GM18511 (cell line): ENCODE data around the gene P2RX3.
"Not testable (repeated sequence)": the region's sequence is repeated elsewhere in the genome, so short reads cannot be mapped to it uniquely, and the experiment has no call there.

ENCODE experiments used
- ATAC-seq: cut with Tn5 transposase; IDR thresholded peaks from one replicate; pipeline ENCODE4 v1.9.1; 2021; ENCODE audit warnings: mild to moderate bottlenecking, moderate library complexity; ENCODE audit not compliant: unreplicated experiment

P2RX3 gene

GRCh38 chr11:57394203-57394965, 56.2 kb downstream of the P2RX3 start:
- ATAC-seq, result no peak

- no peak for ATAC-seq
Measured at GRCh38 chr11:57395905-57396623, 57.9 kb downstream of the P2RX3 start.

- no peak for ATAC-seq
Measured at GRCh38 chr11:57396744-57397143, 58.6 kb downstream of the P2RX3 start.

- ATAC-seq, result no peak
Measured at GRCh38 chr11:57397394-57397990, 59.3 kb downstream of the P2RX3 start.

GRCh38 chr11:57399221-57399620, 61.1 kb downstream of the P2RX3 start:
- ATAC-seq, result no peak

GRCh38 chr11:57399972-57400578, 61.9 kb downstream of the P2RX3 start:
- ATAC-seq, result no peak

GRCh38 chr11:57402188-57403002, 64.2 kb downstream of the P2RX3 start:
- ATAC-seq, result no peak

- ATAC-seq, result not testable (repeated sequence)
Measured at GRCh38 chr11:57403003-57403801, 65.0 kb downstream of the P2RX3 start.

- no peak for ATAC-seq
Measured at GRCh38 chr11:57403802-57404147, 65.6 kb downstream of the P2RX3 start.

- ATAC-seq, result no peak
Measured at GRCh38 chr11:57405271-57405860, 67.2 kb downstream of the P2RX3 start.

- ATAC-seq, result peak; percentile 93
Measured at GRCh38 chr11:57406337-57406904, 68.3 kb downstream of the P2RX3 start.

- no peak for ATAC-seq
Measured at GRCh38 chr11:57407010-57407920, 69.1 kb downstream of the P2RX3 start.

- no peak for ATAC-seq
Measured at GRCh38 chr11:57407941-57408475, 69.9 kb downstream of the P2RX3 start.

GRCh38 chr11:57408771-57409170, 70.6 kb downstream of the P2RX3 start:
- ATAC-seq, result no peak

- ATAC-seq, result no peak
Measured at GRCh38 chr11:57409321-57410100, 71.4 kb downstream of the P2RX3 start.

- no peak for ATAC-seq
Measured at GRCh38 chr11:57410287-57410686, 72.1 kb downstream of the P2RX3 start.

GRCh38 chr11:57413681-57414080, 75.5 kb downstream of the P2RX3 start:
- ATAC-seq, result no peak
